BJ (cell line): ENCODE measurements around the gene DMRT2. TPM values are rescaled to one million over a fixed set of nuclear protein-coding genes. Genes with fewer than 3 reads are reported as not detected.

ENCODE experiments used
- CTCF ChIA-PET: fragments of 350-600 bp; formaldehyde crosslinking; extraction: SDS; loops from one replicate; lab custom pipeline; 2021; ENCODE audit warnings: antibody characterized with exemption, inconsistent platforms; lab: Yijun Ruan, JAX
- POLR2A ChIA-PET: fragments of 300-600 bp; sonication (Branson Sonifier 250); formaldehyde crosslinking; extraction: SDS; loops from one replicate; lab custom pipeline; 2021; ENCODE audit warnings: antibody characterized with exemption; lab: Charles Lee
- DNase-seq: peaks from one replicate; pipeline ENCODE4 v3.0.0-alpha.2; 2011; ENCODE audit warnings: low read depth
- H3K27me3 ChIP-seq: 2 replicates; pipeline ENCODE4 v1.6.0; 2011; ENCODE audit warnings: low read length; ENCODE audit not compliant: control insufficient read depth, insufficient read depth
- H3K36me3 ChIP-seq: 2 replicates; pipeline ENCODE4 v1.5.1; 2011; ENCODE audit warnings: low read length; ENCODE audit not compliant: control insufficient read depth, insufficient read depth
- H3K4me3 ChIP-seq: 2 replicates; pipeline ENCODE4 v1.5.1; 2011; ENCODE audit warnings: low read depth, mild to moderate bottlenecking, control low read depth, low read length
- CTCF ChIP-seq: IDR thresholded peaks from 2 replicates; pipeline ENCODE4 v1.5.1; 2011; ENCODE audit warnings: low read depth, mild to moderate bottlenecking, control low read depth, inconsistent platforms, low read length, moderate library complexity; ENCODE audit not compliant: insufficient read depth
- polyA minus RNA-seq: library from RNA; depleted of rRNA, polyadenylated mRNA; stranded (reverse); fragments of >200 nt; gene quantifications from 2 replicates; pipeline ENCODE4 v1.2.3, GENCODE V29; 2011; rRNA and poly(A)+ RNA removed
- polyA plus RNA-seq: library from polyadenylated mRNA; depleted of rRNA; stranded (reverse); fragments of >200 nt; gene quantifications from 2 replicates; pipeline ENCODE4 v1.2.3, GENCODE V29; 2011; rRNA removed

Gene DMRT2
- polyA plus RNA-seq (not detected in 2 replicates), polyA minus RNA-seq (not detected in 2 replicates)

- ChIA-PET CTCF (no interaction called here), POLR2A (no interaction called here)
- DNase-seq, result no peak
- H3K36me3 ChIP-seq, result no peaks in the 10 kb centered on the region
- no peak within 1 kb of the TSS for H3K4me3 ChIP-seq
- no peak for TF ChIP-seq CTCF
- H3K27me3 ChIP-seq, result peaks cover 4% of the 10 kb centered on the region
Observed at GRCh38 chr9:1050125-1050895, at the start of gene DMRT2. TSS of gene DMRT2 (plus strand) at chr9:1050357. CDS start at chr9:1051614, 1,257 bp downstream.

- POLR2A ChIA-PET, result no interaction called here
- TF ChIP-seq CTCF, result no peak
- no peak for DNase-seq
- Histone ChIP-seq H3K27me3 (no peaks in the 10 kb centered on the region), H3K36me3 (no peaks in the 10 kb centered on the region), H3K4me3 (no peak overlapping the region)
- CTCF ChIA-PET, result no interaction called here
Observed at GRCh38 chr9:1001838-1002237, 48.3 kb upstream of the DMRT2 start.

- CTCF ChIA-PET, result interaction anchor here (0.6 to 0.7 kb wide), 2 partner anchors 29 to 605 kb away, joined by 3 read pairs; no protein-coding TSS in a partner anchor
- POLR2A ChIA-PET, result no interaction called here
- no peak for TF ChIP-seq CTCF
- H3K4me3 ChIP-seq, result no peak overlapping the region
- H3K27me3 ChIP-seq, result no peaks in the 10 kb centered on the region
- H3K36me3 ChIP-seq, result no peaks in the 10 kb centered on the region
- DNase-seq, result no peak
Observed at GRCh38 chr9:1002678-1003077, 47.5 kb upstream of the DMRT2 start.

GRCh38 chr9:1005043-1005667 is 45.0 kb upstream of the DMRT2 start:
- Histone ChIP-seq H3K4me3 (no peak overlapping the region), H3K36me3 (no peaks in the 10 kb centered on the region), H3K27me3 (no peaks in the 10 kb centered on the region)
- POLR2A ChIA-PET, result no interaction called here
- TF ChIP-seq CTCF, result peak; percentile 66
- DNase-seq, result no peak
- CTCF ChIA-PET, result interaction anchor here (0.6 to 3.1 kb wide), 10 partner anchors 9 to 620 kb away, joined by 3 to 22 read pairs (median 3); no protein-coding TSS in a partner anchor

- ChIA-PET CTCF (interaction anchor here (0.9 to 5.0 kb wide), 2 partner anchors 114 to 660 kb away, joined by 3 to 69 read pairs; no protein-coding TSS in a partner anchor), POLR2A (no interaction called here)
- no peak for TF ChIP-seq CTCF
- no peak for DNase-seq
- H3K27me3 ChIP-seq, result no peaks in the 10 kb centered on the region
- no peaks in the 10 kb centered on the region for H3K36me3 ChIP-seq
- no peak overlapping the region for H3K4me3 ChIP-seq
Observed at GRCh38 chr9:1007312-1007711, 42.8 kb upstream of the DMRT2 start.
